Left lobe of liver (tissue), 2 donors: ENCODE results near the gene OASL. TPM values are rescaled to one million over a fixed set of nuclear protein-coding genes. Genes with fewer than 3 reads are reported as not detected.
"Not testable (repeated sequence)": the region's sequence is repeated elsewhere in the genome, so short reads cannot be mapped to it uniquely, and the experiment has no call there.

Source experiments
- ATAC-seq: fragments of 200-7000 bp; cut with Tn5 transposase; one replicate; pipeline ENCODE4 v1.9.1; 2020; ENCODE audit warnings: mild to moderate bottlenecking, moderate library complexity
- DNase-seq: peaks from one replicate; pipeline ENCODE4 v3.0.0-alpha.2; 2020; ENCODE audit warnings: low spot score
- total RNA-seq: library from RNA; stranded (reverse); gene quantifications from one replicate; pipeline ENCODE4 v1.2.1, GENCODE V29; 2021
- donor health status: DM: no; HTN: no; CAD: no; lungs with moderate emphysema.
- donor health status: DM: no; HTN: yes; CAD: no.

Gene OASL
- 2.5 TPM for total RNA-seq

- ATAC-seq (peak; percentile 95), DNase-seq (peak; percentile 84)
Observed at GRCh38 chr12:121038861-121039668, at the start of gene OASL. OASL (minus strand) TSS chr12:121039246; CDS start chr12:121038971, 275 bp downstream.

GRCh38 chr12:121088195-121088585 lies 49.1 kb upstream of the OASL start:
- DNase-seq, result no peak
- no peak for ATAC-seq

- no peak for ATAC-seq
Observed at GRCh38 chr12:121087467-121088194, 48.6 kb upstream of the OASL start.

GRCh38 chr12:121086781-121087295 lies 47.8 kb upstream of the OASL start:
- ATAC-seq, result no peak
- no peak for DNase-seq

More at GRCh38 chr12:121087467-121088194, 48.6 kb upstream of the OASL start:
- DNase-seq, result no peak

- ATAC-seq (no peak), DNase-seq (no peak)
Observed at GRCh38 chr12:121085506-121086353, 46.7 kb upstream of the OASL start.

- ATAC-seq, result no peak
Observed at GRCh38 chr12:121085069-121085468, 46.0 kb upstream of the OASL start.

GRCh38 chr12:121084229-121084628 lies 45.2 kb upstream of the OASL start:
- ATAC-seq (no peak), DNase-seq (no peak)

More at GRCh38 chr12:121085069-121085468, 46.0 kb upstream of the OASL start:
- DNase-seq, result no peak

- DNase-seq (no peak), ATAC-seq (no peak)
Observed at GRCh38 chr12:121080909-121081308, 41.9 kb upstream of the OASL start.

GRCh38 chr12:121079736-121080272 lies 40.8 kb upstream of the OASL start:
- no peak for ATAC-seq
- DNase-seq, result no peak

GRCh38 chr12:121077440-121077839 lies 38.4 kb upstream of the OASL start:
- not testable (repeated sequence) for DNase-seq, ATAC-seq

- DNase-seq, ATAC-seq: not testable (repeated sequence)
Observed at GRCh38 chr12:121075911-121076310, 36.9 kb upstream of the OASL start.

- peak; percentile 75 for ATAC-seq
Observed at GRCh38 chr12:121072147-121072546, 33.1 kb upstream of the OASL start.

GRCh38 chr12:121069206-121069605 lies 30.2 kb upstream of the OASL start:
- DNase-seq, result no peak
- ATAC-seq, result no peak

More at GRCh38 chr12:121072147-121072546, 33.1 kb upstream of the OASL start:
- peak; percentile 41 for DNase-seq

GRCh38 chr12:121065345-121065744 lies 26.3 kb upstream of the OASL start:
- DNase-seq (peak; percentile 21), ATAC-seq (no peak)

- peak; percentile 16 for DNase-seq
- not testable (repeated sequence) for ATAC-seq
Observed at GRCh38 chr12:121064586-121064985, 25.5 kb upstream of the OASL start.

- no peak for ATAC-seq
- peak; percentile 6 for DNase-seq
Observed at GRCh38 chr12:121064116-121064515, 25.1 kb upstream of the OASL start.

- no peak for ATAC-seq
- DNase-seq, result peak; percentile 19
Observed at GRCh38 chr12:121062391-121063045, 23.5 kb upstream of the OASL start.

GRCh38 chr12:121061831-121062230 lies 22.8 kb upstream of the OASL start:
- DNase-seq, result no peak

GRCh38 chr12:121060149-121061001 lies 21.3 kb upstream of the OASL start:
- ATAC-seq (peak; percentile 88), DNase-seq (peak; percentile 53)

More at GRCh38 chr12:121061831-121062230, 22.8 kb upstream of the OASL start:
- peak; percentile 57 for ATAC-seq
